PC-9 (cell line): ENCODE measurements around the gene CCDC78. TPM values are rescaled to one million over a fixed set of nuclear protein-coding genes. Genes with fewer than 3 reads are reported as not detected.

Experiments used
- BruUV-seq: library from RNA; stranded (reverse); fragments of 400-500 nt; replicated peaks from 2 replicates; lab custom pipeline; 2021; lab: Mats Ljungman, UMichigan
- CTCF ChIA-PET: fragments of 300-600 bp; sonication (Branson Sonifier 250); formaldehyde crosslinking; loops from one replicate; lab custom pipeline; 2022; ENCODE audit warnings: antibody characterized with exemption; lab: Charles Lee
- POLR2A ChIA-PET: fragments of 300-600 bp; sonication (Branson Sonifier 250); formaldehyde crosslinking; loops from one replicate; lab custom pipeline; 2022; ENCODE audit warnings: antibody characterized with exemption; ENCODE audit not compliant: unreplicated experiment; lab: Charles Lee
- DNase-seq, 2 experiments: peaks; one replicate each; pipeline versions ENCODE4 v3.0.0 to v3.0.0-alpha.2; 2015 to 2022; ENCODE audit warnings: mixed read lengths in 1 of 2
- H2AFZ ChIP-seq: fragments of 200-600 bp; sonication (generic); 2 replicates; pipeline ENCODE4 v1.8.1; 2017; ENCODE audit warnings: antibody characterized with exemption
- H3F3A ChIP-seq: fragments of 200-600 bp; sonication (generic); 2 replicates; pipeline ENCODE4 v1.8.1; 2017; ENCODE audit warnings: antibody characterized with exemption, mild to moderate bottlenecking, low read depth; ENCODE audit not compliant: insufficient read depth
- H3K27ac ChIP-seq: fragments of 200-600 bp; sonication (generic); 2 replicates; pipeline ENCODE4 v1.6.1; 2016; ENCODE audit warnings: mixed run types
- H3K27me3 ChIP-seq: fragments of 200-600 bp; sonication (generic); 2 replicates; pipeline ENCODE4 v1.6.1; 2016; ENCODE audit warnings: low read depth, mixed run types; ENCODE audit not compliant: insufficient read depth
- H3K36me3 ChIP-seq: fragments of 200-600 bp; sonication (generic); 2 replicates; pipeline ENCODE4 v1.6.1; 2016; ENCODE audit warnings: low read depth, mixed run types
- H3K4me1 ChIP-seq: fragments of 200-600 bp; sonication (generic); replicated peaks from 2 replicates; pipeline ENCODE4 v1.6.1; 2016; ENCODE audit warnings: mixed run types; ENCODE audit not compliant: insufficient read depth
- H3K4me2 ChIP-seq: fragments of 200-600 bp; sonication (generic); 2 replicates; pipeline ENCODE4 v1.6.1; 2017; ENCODE audit warnings: mixed run types
- H3K4me3 ChIP-seq: fragments of 200-600 bp; sonication (generic); 2 replicates; pipeline ENCODE4 v1.6.1; 2016; ENCODE audit warnings: mixed run types
- H3K79me2 ChIP-seq: fragments of 200-600 bp; sonication (generic); 2 replicates; pipeline ENCODE4 v1.6.1; 2017; ENCODE audit warnings: low read depth, mixed run types
- H3K9me2 ChIP-seq: fragments of 200-600 bp; sonication (generic); 2 replicates; pipeline ENCODE4 v1.8.1; 2017; ENCODE audit warnings: mild to moderate bottlenecking; ENCODE audit not compliant: insufficient read depth
- H3K9me3 ChIP-seq: fragments of 200-600 bp; sonication (generic); 2 replicates; pipeline ENCODE4 v1.8.1; 2016; ENCODE audit warnings: low read depth; ENCODE audit not compliant: insufficient read depth
- H4K20me1 ChIP-seq: fragments of 200-600 bp; sonication (generic); 2 replicates; pipeline ENCODE4 v1.8.1; 2017; ENCODE audit not compliant: insufficient read depth
- CTCF ChIP-seq: fragments of 200-600 bp; sonication (generic); conservative IDR thresholded peaks from 2 replicates; pipeline ENCODE4 v1.6.1; 2017; ENCODE audit warnings: mixed run types, antibody characterized with exemption, mild to moderate bottlenecking, moderate library complexity
- EZH2 ChIP-seq: fragments of 200-600 bp; sonication (generic); IDR thresholded peaks from 2 replicates; pipeline ENCODE4 v1.8.0; 2017; ENCODE audit warnings: antibody characterized with exemption, low read depth
- intact Hi-C: fragments of 100-400 bp; cut with micrococcal nuclease; formaldehyde crosslinking; loops from one replicate; pipeline ENCODE4 v1.10.0; 2022; ENCODE audit not compliant: unreplicated experiment
- total RNA-seq: library from RNA; stranded (reverse); gene quantifications from 2 replicates; pipeline ENCODE4 v1.2.3, GENCODE V29; 2021

The CCDC78 gene
- total RNA-seq, 1 experiment from 2014 or later = 4.2 TPM

- H3K36me3 ChIP-seq = no peaks in the 10 kb centered on the region
- H3K27ac ChIP-seq = no peak overlapping the region
- TF ChIP-seq EZH2 (no peak), CTCF (no peak)
- H3F3A ChIP-seq = peaks cover 4% of the 10 kb centered on the region; the same call in 1 of the 2 replicates
- H2AFZ ChIP-seq = no peak overlapping the region
- no peaks in the 10 kb centered on the region for H3K79me2 ChIP-seq
- CTCF ChIA-PET = interaction anchor here (2.1 kb wide), 1 partner anchor 48 kb away, joined by 7 read pairs; no protein-coding TSS in a partner anchor
- no peak overlapping the region for H3K4me3 ChIP-seq
- H3K4me1 ChIP-seq = peaks cover 16% of the 10 kb centered on the region
- H3K27me3 ChIP-seq = no peaks in the 10 kb centered on the region
- no peaks in the 10 kb centered on the region for H4K20me1 ChIP-seq
- no TSS peak for BruUV-seq
- POLR2A ChIA-PET = interaction anchor here (0.5 to 1.7 kb wide), 5 partner anchors 9 to 209 kb away, joined by 3 to 41 read pairs (median 4); partner anchors contain the start of genes ANTKMT, CHTF18 and RPUSD1
- peak overlapping the region; percentile 51; the same call in 1 of the 2 replicates for H3K4me2 ChIP-seq
- intact Hi-C loops = loop anchor here (2.0 kb wide), 2 partner anchors 17 to 19 kb away; partner anchors contain the start of gene CIAO3
- no peak for DNase-seq
- H3K9me3 ChIP-seq = no peaks in the 10 kb centered on the region
- no peaks in the 10 kb centered on the region for H3K9me2 ChIP-seq
Observed at GRCh38 chr16:760065-760464, 33.8 kb upstream of the CCDC78 start.

GRCh38 chr16:759110-759910, 33.1 kb upstream of the CCDC78 start:
- BruUV-seq = TSS peak; percentile 58
- no peak for TF ChIP-seq EZH2
- no peak for TF ChIP-seq CTCF
- H3K27me3 ChIP-seq = no peaks in the 10 kb centered on the region
- no peak overlapping the region for H3K4me3 ChIP-seq
- ChIA-PET POLR2A (interaction anchor here (0.6 to 1.7 kb wide), 3 partner anchors 10 to 86 kb away, joined by 3 to 41 read pairs (median 9); partner anchors contain the start of genes CHTF18 and RPUSD1), CTCF (interaction anchor here (0.6 to 2.1 kb wide), 2 partner anchors 43 to 47 kb away, joined by 3 to 7 read pairs; no protein-coding TSS in a partner anchor)
- peak in 1 of 2 experiments; percentile 77 for DNase-seq
- no peaks in the 10 kb centered on the region for H3K79me2 ChIP-seq
- no peak overlapping the region for H3K27ac ChIP-seq
- H4K20me1 ChIP-seq = no peaks in the 10 kb centered on the region
- H3F3A ChIP-seq = peaks cover 4% of the 10 kb centered on the region; the same call in 1 of the 2 replicates
- no peaks in the 10 kb centered on the region for H3K9me3 ChIP-seq
- no peaks in the 10 kb centered on the region for H3K9me2 ChIP-seq
- no peak overlapping the region for H3K4me2 ChIP-seq
- H3K4me1 ChIP-seq = peaks cover 16% of the 10 kb centered on the region
- intact Hi-C loops = no loop called here
- H2AFZ ChIP-seq = no peak overlapping the region
- H3K36me3 ChIP-seq = no peaks in the 10 kb centered on the region

- Histone ChIP-seq H4K20me1 (no peaks in the 10 kb centered on the region; the same call in 1 of the 2 replicates), H3K27ac (no peak overlapping the region), H3K4me1 (peaks cover 14% of the 10 kb centered on the region), H3F3A (peaks cover 4% of the 10 kb centered on the region; the same call in 1 of the 2 replicates), H3K4me2 (no peak overlapping the region), H3K9me2 (no peaks in the 10 kb centered on the region), H3K79me2 (no peaks in the 10 kb centered on the region), H3K9me3 (no peaks in the 10 kb centered on the region), H3K36me3 (no peaks in the 10 kb centered on the region), H3K4me3 (no peak overlapping the region), H2AFZ (no peak overlapping the region), H3K27me3 (no peaks in the 10 kb centered on the region)
- intact Hi-C loops = no loop called here
- CTCF ChIA-PET = no interaction called here
- BruUV-seq = no TSS peak
- POLR2A ChIA-PET = no interaction called here
- TF ChIP-seq CTCF (no peak), EZH2 (no peak)
- DNase-seq = no peak
Observed at GRCh38 chr16:756428-756827, 30.2 kb upstream of the CCDC78 start.
